NB4 (cell line): ENCODE measurements around the gene DLGAP3.

Experiments used
- DNase-seq: peaks from one replicate; pipeline ENCODE4 v3.0.0; 2010; ENCODE audit warnings: low read depth
- H3K4me3 ChIP-seq: one replicate; pipeline ENCODE4 v1.5.1; 2011; ENCODE audit warnings: mild to moderate bottlenecking, low read depth, low read length, moderate library complexity
- CTCF ChIP-seq: IDR thresholded peaks from one replicate; pipeline ENCODE4 v1.5.1; 2012; ENCODE audit warnings: low read depth, low read length
- MYC ChIP-seq: IDR thresholded peaks from 2 replicates; pipeline ENCODE4 v1.6.1; 2011; ENCODE audit warnings: low read depth, low read length
- POLR2A ChIP-seq: IDR thresholded peaks from 2 replicates; pipeline ENCODE4 v1.6.1; 2011; ENCODE audit warnings: mild to moderate bottlenecking; ENCODE audit not compliant: insufficient read length; ENCODE audit errors: extremely low read depth
- TF ChIP-seq, protein P1 (sequence below): IDR thresholded peaks from 2 replicates; pipeline ENCODE4 v1.6.1; 2011; ENCODE audit warnings: low read depth, low read length

The DLGAP3 gene, protein sequence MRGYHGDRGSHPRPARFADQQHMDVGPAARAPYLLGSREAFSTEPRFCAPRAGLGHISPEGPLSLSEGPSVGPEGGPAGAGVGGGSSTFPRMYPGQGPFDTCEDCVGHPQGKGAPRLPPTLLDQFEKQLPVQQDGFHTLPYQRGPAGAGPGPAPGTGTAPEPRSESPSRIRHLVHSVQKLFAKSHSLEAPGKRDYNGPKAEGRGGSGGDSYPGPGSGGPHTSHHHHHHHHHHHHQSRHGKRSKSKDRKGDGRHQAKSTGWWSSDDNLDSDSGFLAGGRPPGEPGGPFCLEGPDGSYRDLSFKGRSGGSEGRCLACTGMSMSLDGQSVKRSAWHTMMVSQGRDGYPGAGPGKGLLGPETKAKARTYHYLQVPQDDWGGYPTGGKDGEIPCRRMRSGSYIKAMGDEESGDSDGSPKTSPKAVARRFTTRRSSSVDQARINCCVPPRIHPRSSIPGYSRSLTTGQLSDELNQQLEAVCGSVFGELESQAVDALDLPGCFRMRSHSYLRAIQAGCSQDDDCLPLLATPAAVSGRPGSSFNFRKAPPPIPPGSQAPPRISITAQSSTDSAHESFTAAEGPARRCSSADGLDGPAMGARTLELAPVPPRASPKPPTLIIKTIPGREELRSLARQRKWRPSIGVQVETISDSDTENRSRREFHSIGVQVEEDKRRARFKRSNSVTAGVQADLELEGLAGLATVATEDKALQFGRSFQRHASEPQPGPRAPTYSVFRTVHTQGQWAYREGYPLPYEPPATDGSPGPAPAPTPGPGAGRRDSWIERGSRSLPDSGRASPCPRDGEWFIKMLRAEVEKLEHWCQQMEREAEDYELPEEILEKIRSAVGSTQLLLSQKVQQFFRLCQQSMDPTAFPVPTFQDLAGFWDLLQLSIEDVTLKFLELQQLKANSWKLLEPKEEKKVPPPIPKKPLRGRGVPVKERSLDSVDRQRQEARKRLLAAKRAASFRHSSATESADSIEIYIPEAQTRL

DNA sequence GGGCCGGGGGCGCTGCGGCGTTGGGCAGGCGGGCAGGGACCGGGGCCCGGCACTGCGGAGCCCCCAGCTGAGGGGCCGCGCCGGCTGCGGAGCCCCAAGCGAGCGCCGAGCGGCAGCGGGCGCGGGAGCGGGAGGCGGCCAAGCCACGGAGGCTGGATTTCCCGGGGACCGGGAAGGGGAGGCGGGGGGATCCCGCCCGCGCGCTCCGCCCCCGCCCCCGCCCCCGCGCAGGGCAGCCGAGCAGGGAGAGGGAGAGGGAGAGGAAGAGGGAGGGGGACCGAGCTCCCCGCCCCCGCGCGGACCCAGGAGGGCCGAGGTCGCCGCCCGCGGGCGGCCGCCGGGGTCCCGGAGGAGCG is at the start of gene DLGAP3:
Gene DLGAP3 (minus strand): TSS at position 154 of the 356 bp plus-strand sequence. CDS start 24,267 bp downstream, outside the sequence.
- DNase-seq, result no peak
- TF ChIP-seq, protein P1, sequence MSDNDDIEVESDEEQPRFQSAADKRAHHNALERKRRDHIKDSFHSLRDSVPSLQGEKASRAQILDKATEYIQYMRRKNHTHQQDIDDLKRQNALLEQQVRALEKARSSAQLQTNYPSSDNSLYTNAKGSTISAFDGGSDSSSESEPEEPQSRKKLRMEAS, result no peak
- no peak within 1 kb of the TSS for H3K4me3 ChIP-seq

GRCh38 chr1:34978921-34979320 is 49.5 kb upstream of the DLGAP3 start:
- TF ChIP-seq CTCF (no peak), POLR2A (no peak), MYC (no peak)
- TF ChIP-seq, protein P1, result no peak
- H3K4me3 ChIP-seq, result no peak overlapping the region
- DNase-seq, result no peak

GRCh38 chr1:34977858-34978257 is 48.4 kb upstream of the DLGAP3 start:
- H3K4me3 ChIP-seq, result no peak overlapping the region
- TF ChIP-seq POLR2A, result no peak
- TF ChIP-seq, protein P1, result no peak
- no peak for TF ChIP-seq MYC
- no peak for TF ChIP-seq CTCF
- DNase-seq, result no peak

GRCh38 chr1:34977210-34977471 is 47.7 kb upstream of the DLGAP3 start:
- DNase-seq, result no peak
- no peak for TF ChIP-seq MYC
- TF ChIP-seq, protein P1, result no peak
- no peak overlapping the region for H3K4me3 ChIP-seq

GRCh38 chr1:34976384-34977209 is 47.1 kb upstream of the DLGAP3 start:
- no peak overlapping the region for H3K4me3 ChIP-seq
- no peak for TF ChIP-seq CTCF
- TF ChIP-seq, protein P1, result no peak
- no peak for TF ChIP-seq MYC
- no peak for TF ChIP-seq POLR2A
- no peak for DNase-seq

DNA sequence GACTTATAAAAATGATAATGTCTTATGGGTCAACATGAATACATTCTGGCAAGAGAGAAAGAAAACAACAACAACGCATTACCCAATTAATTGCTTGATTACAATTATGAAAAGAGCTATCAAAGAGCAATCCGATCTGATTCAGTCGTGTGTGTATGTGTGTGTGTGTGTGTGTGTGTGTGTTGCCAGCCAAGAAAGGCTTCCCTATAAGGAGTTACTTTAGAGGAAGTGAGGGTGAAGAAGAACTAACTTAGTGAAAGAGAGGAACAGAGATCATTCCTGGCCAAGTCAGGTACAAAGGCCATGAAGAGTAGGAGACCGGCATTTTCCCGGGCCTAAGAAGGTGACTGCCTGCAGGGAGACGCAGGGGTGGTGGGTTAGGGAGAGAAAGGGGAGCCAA is 46.3 kb upstream of the DLGAP3 start:
- TF ChIP-seq CTCF, result no peak
- TF ChIP-seq, protein P1, result no peak
- no peak for TF ChIP-seq MYC
- TF ChIP-seq POLR2A, result no peak
- no peak for DNase-seq
- H3K4me3 ChIP-seq, result no peak overlapping the region
